HUES64 (cell line): ENCODE measurements around the gene SYNE2.
A peak's percentile ranks its signal among the peaks of the same experiment; 100 is the strongest.

Experiments used
- H3K27ac ChIP-seq: 2 replicates; pipeline ENCODE4 v1.7.0; 2013; ENCODE audit warnings: low read depth, low read length, inconsistent platforms
- H3K27me3 ChIP-seq: 2 replicates; pipeline ENCODE4 v1.6.1; 2013; ENCODE audit warnings: mild to moderate bottlenecking, low read length; ENCODE audit not compliant: insufficient read depth
- H3K36me3 ChIP-seq: 2 replicates; pipeline ENCODE4 v1.6.1; 2013; ENCODE audit warnings: mild to moderate bottlenecking, low read length; ENCODE audit not compliant: insufficient read depth
- H3K4me1 ChIP-seq: 2 replicates; pipeline ENCODE4 v1.6.1; 2013; ENCODE audit warnings: mild to moderate bottlenecking, low read length, moderate library complexity; ENCODE audit not compliant: insufficient read depth
- H3K4me3 ChIP-seq: 2 replicates; pipeline ENCODE4 v1.5.1; 2013; ENCODE audit warnings: mild to moderate bottlenecking, low read length, moderate library complexity
- H3K9ac ChIP-seq: 2 replicates; pipeline ENCODE4 v1.6.1; 2013; ENCODE audit warnings: mild to moderate bottlenecking, low read depth, low read length
- H3K9me3 ChIP-seq: 2 replicates; pipeline ENCODE4 v1.6.1; 2013; ENCODE audit warnings: low read depth, low read length; ENCODE audit not compliant: insufficient read depth
- WGBS: fragments of 150-250, 120-280 bp; methylation state at CpG from one replicate; pipeline ENCODE4 v1.1.7; 2013; ENCODE audit warnings: missing lambda C conversion rate; 5-methylcytosine and 5-hydroxymethylcytosine counted together

Gene SYNE2

GRCh38 chr14:63918411-63918810 lies 65.6 kb downstream of the SYNE2 start:
- no peaks in the 10 kb centered on the region for H3K9me3 ChIP-seq
- peaks cover 7% of the 10 kb centered on the region; the same call in 1 of the 2 replicates for H3K4me1 ChIP-seq
- no peak overlapping the region for H3K4me3 ChIP-seq
- WGBS: 97% methylated on average over 11 of the region's 11 CpGs
- H3K9ac ChIP-seq: no peak overlapping the region
- no peaks in the 10 kb centered on the region for H3K36me3 ChIP-seq
- no peak overlapping the region for H3K27ac ChIP-seq
- no peaks in the 10 kb centered on the region for H3K27me3 ChIP-seq

- H3K9ac ChIP-seq: no peak overlapping the region
- whole genome bisulfite sequencing: 96% methylated on average over 5 of the region's 5 CpGs
- H3K36me3 ChIP-seq: no peaks in the 10 kb centered on the region
- peaks cover 4% of the 10 kb centered on the region; the same call in 1 of the 2 replicates for H3K4me1 ChIP-seq
- no peaks in the 10 kb centered on the region for H3K9me3 ChIP-seq
- H3K27ac ChIP-seq: no peak overlapping the region
- no peaks in the 10 kb centered on the region for H3K27me3 ChIP-seq
- H3K4me3 ChIP-seq: no peak overlapping the region
Measured at GRCh38 chr14:63922696-63923421, 70.1 kb downstream of the SYNE2 start.

DNA sequence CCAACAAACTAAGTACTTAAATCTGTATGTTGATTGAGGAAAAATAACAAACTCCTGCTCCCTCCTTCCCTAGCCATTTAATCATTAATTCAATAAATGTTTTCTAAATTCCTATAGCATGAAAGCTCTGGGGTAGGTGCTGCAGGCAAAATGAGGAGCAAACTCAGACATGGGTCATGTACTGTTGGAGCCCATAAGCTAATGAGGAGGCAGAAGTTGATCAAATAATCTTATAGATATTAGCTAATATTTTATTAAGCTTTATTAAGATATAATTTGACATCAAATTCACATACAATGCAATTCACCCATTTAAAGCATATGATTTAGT lies 70.6 kb downstream of the SYNE2 start:
- Histone ChIP-seq H3K36me3 (no peaks in the 10 kb centered on the region), H3K9me3 (no peaks in the 10 kb centered on the region), H3K4me1 (0 out of 2 replicates have a peak, but pooled peaks cover 3% of the 10 kb centered on the region), H3K9ac (no peak overlapping the region), H3K27me3 (no peaks in the 10 kb centered on the region), H3K4me3 (no peak overlapping the region), H3K27ac (no peak overlapping the region)

DNA sequence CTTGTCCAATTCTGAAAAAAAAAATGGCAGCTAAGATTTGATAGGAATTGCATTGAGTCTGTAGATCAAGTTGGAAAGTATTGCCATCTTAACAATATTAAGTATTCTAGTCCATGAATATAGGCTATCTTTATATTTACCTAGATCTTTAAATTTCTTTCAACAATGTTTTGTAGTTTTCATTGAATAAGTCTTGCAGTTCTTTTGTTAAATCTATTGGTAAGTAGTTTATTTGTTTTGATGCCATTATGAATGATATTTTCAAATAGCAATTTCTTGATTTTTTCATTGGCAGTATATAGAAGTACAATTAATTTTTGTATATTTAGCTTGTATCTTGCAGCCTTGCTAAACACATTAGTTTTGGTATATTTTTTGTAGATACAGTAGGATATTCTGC lies 71.6 kb downstream of the SYNE2 start:
- no peaks in the 10 kb centered on the region for H3K9me3 ChIP-seq
- H3K36me3 ChIP-seq: no peaks in the 10 kb centered on the region
- H3K27me3 ChIP-seq: no peaks in the 10 kb centered on the region
- H3K4me3 ChIP-seq: no peak overlapping the region
- H3K4me1 ChIP-seq: 0 out of 2 replicates have a peak, but pooled peaks cover 6% of the 10 kb centered on the region
- no peak overlapping the region for H3K27ac ChIP-seq
- H3K9ac ChIP-seq: no peak overlapping the region

DNA sequence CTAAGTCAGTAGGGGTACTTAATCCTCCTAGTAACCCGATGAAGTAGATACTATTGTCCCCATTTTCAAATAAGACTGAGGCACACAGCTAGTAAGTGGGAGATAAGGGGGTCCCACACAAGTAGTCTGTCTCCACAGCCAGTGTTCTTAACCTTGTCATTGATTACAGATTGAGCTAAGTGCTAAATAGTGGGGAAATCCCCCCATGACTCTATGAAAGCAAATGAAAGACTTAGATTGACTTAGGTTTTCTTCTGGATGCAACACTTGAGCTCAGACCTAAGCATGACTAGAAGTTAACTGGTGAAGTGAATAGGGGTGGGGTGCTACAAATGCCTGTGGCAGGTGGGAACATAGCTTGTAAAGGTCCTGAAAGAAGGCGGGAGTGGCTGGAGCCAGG lies 73.8 kb downstream of the SYNE2 start:
- Histone ChIP-seq H3K27ac (no peak overlapping the region), H3K4me3 (no peak overlapping the region), H3K36me3 (no peaks in the 10 kb centered on the region), H3K27me3 (no peaks in the 10 kb centered on the region), H3K4me1 (0 out of 2 replicates have a peak, but pooled peaks cover 6% of the 10 kb centered on the region), H3K9ac (no peak overlapping the region), H3K9me3 (no peaks in the 10 kb centered on the region)
- WGBS: 90% methylated on average over 2 of the region's 2 CpGs

DNA sequence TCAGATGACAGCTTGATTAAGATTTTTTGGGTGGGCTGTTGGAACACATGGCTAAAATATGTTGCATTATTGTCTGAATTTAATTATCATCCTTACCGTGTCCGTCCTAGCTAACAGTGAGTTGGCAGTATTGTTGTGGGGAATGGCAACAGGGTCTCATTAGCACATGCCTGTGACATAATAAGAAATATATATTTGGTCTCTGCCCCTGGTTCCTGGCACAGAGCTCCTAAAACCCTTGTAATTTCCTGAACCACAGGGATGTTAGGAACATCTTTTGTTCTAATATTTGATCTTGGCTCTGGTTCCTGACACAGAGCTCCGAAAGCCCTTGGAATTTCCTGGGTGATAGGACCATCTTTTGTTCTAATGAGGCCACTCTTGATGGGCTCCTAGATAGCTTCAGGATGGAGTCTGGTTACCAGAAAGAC lies 76.0 kb downstream of the SYNE2 start:
- Histone ChIP-seq H3K27ac (no peak overlapping the region), H3K4me1 (peaks cover 17% of the 10 kb centered on the region), H3K36me3 (no peaks in the 10 kb centered on the region), H3K4me3 (no peak overlapping the region), H3K9ac (no peak overlapping the region), H3K9me3 (no peaks in the 10 kb centered on the region), H3K27me3 (no peaks in the 10 kb centered on the region)
- 77% methylated on average over 3 of the region's 3 CpGs for WGBS

- Histone ChIP-seq H3K27me3 (no peaks in the 10 kb centered on the region), H3K4me1 (peaks cover 19% of the 10 kb centered on the region), H3K9ac (no peak overlapping the region), H3K9me3 (no peaks in the 10 kb centered on the region), H3K4me3 (no peak overlapping the region), H3K27ac (peak overlapping the region; percentile 42; the same call in 1 of the 2 replicates), H3K36me3 (no peaks in the 10 kb centered on the region)
- 86% methylated on average over 3 of the region's 3 CpGs for WGBS
Measured at GRCh38 chr14:63933110-63933509, 80.3 kb downstream of the SYNE2 start.

DNA sequence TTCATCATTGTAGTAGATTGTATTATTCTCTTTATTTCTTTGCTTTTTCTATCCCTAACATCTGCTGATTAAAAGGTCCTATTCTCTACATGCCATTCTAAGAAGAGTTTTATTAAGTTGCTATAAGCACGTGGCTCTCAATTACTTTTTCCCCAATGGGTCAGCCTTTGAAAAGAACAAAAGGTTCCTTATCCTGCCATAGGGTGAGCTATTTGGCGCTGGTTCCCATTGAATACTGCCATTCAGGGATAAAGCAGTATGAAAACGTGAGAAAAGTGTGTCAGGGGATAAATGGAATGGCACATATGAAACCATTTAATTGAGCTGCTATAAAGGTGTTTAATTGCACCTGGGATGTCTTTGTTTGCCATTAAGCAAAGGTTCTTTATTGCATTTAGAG lies 80.9 kb downstream of the SYNE2 start:
- no peak overlapping the region for H3K4me3 ChIP-seq
- no peaks in the 10 kb centered on the region for H3K36me3 ChIP-seq
- no peaks in the 10 kb centered on the region for H3K9me3 ChIP-seq
- H3K27me3 ChIP-seq: no peaks in the 10 kb centered on the region
- H3K9ac ChIP-seq: no peak overlapping the region
- 60% methylated on average over 3 of the region's 3 CpGs for WGBS
- peaks cover 14% of the 10 kb centered on the region for H3K4me1 ChIP-seq
- no peak overlapping the region for H3K27ac ChIP-seq

DNA sequence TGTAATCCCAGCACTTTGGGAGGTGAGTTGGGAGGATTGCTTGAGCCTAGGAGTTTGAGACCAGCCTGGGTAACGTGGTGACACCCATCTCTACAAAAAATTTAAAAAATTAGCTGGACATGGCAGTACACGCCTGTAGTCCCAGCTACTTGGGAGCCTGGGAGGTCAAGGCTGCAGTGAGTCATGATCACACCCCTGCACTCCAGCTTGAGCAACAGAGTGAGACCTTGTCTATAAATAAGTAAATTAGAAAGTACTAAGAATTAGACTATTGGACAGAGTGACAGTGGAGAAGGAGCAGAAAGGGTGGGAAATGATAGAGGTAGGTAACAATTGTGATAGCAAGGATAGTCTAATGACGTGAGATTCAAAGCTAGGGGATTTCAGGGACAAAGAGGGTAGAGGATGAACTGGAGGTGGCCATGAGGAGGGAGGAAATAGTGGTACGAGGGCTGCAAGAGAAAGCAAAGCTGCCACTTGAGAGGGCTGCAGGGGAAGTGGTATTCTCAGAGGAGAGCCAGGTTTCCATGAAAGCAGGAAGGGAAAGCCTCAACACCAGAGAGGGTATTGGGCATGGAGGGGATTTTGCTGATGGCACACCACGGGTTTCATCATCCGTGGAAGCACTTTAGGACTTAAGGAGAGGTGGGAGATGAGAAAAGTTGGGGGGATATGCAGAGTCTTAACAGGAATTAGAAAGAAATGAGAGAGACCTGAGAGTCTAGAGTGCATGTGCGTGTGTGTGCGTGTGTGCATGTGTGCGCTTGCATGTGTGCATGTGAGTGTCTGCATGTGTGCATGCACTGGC lies 85.6 kb downstream of the SYNE2 start:
- no peak overlapping the region for H3K27ac ChIP-seq
- H3K9me3 ChIP-seq: no peaks in the 10 kb centered on the region
- peaks cover 21% of the 10 kb centered on the region for H3K36me3 ChIP-seq
- no peak overlapping the region for H3K9ac ChIP-seq
- WGBS: 85% methylated on average over 9 of the region's 9 CpGs
- no peak overlapping the region for H3K4me3 ChIP-seq
- peaks cover 6% of the 10 kb centered on the region for H3K4me1 ChIP-seq
- no peaks in the 10 kb centered on the region for H3K27me3 ChIP-seq

DNA sequence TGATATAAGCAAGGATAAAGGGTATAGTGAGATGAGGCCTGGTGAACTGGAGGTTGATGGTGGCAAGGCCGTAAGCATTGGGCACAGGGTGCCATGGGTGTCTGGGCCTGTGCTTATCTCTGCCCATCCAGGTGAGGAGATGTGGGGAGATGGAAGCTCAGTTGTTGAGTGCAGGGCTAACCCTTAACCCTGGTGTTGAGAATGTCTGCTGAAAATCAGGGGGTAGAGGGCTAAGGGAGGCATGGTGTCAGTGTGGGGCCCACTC lies 86.1 kb downstream of the SYNE2 start:
- Histone ChIP-seq H3K9me3 (no peaks in the 10 kb centered on the region), H3K27ac (no peak overlapping the region), H3K4me3 (no peak overlapping the region), H3K27me3 (no peaks in the 10 kb centered on the region), H3K9ac (no peak overlapping the region), H3K4me1 (peaks cover under 1% of the 10 kb centered on the region; the same call in 1 of the 2 replicates), H3K36me3 (peaks cover 21% of the 10 kb centered on the region)
- 96% methylated on average over 1 of the region's 1 CpG for WGBS

- Histone ChIP-seq H3K9ac (no peak overlapping the region), H3K4me1 (no peaks in the 10 kb centered on the region), H3K27ac (no peak overlapping the region), H3K4me3 (no peak overlapping the region), H3K36me3 (peaks cover 21% of the 10 kb centered on the region), H3K27me3 (no peaks in the 10 kb centered on the region), H3K9me3 (no peaks in the 10 kb centered on the region)
- 95% methylated on average over 4 of the region's 4 CpGs for WGBS
Measured at GRCh38 chr14:63940387-63940786, 87.6 kb downstream of the SYNE2 start.
